Retinal pigment epithelial cell (primary cell): ENCODE data around the gene NDUFC2.
"Not testable (repeated sequence)": the region's sequence is repeated elsewhere in the genome, so short reads cannot be mapped to it uniquely, and the experiment has no call there.

Experiments
- DNase-seq: peaks from one replicate; pipeline ENCODE4 v3.0.0-alpha.2; 2010; ENCODE audit warnings: low read depth
- H3K4me3 ChIP-seq: 2 replicates; pipeline ENCODE4 v1.5.1; 2011; ENCODE audit warnings: mild to moderate bottlenecking, low read length, control low read depth, moderate library complexity
- CTCF ChIP-seq: conservative IDR thresholded peaks from 2 replicates; pipeline ENCODE4 v1.5.1; 2011; ENCODE audit warnings: low read depth, low read length, control low read depth, inconsistent platforms

The NDUFC2 gene

GRCh38 chr11:78036313-78036712, 43.3 kb downstream of the NDUFC2 start:
- DNase-seq: no peak
- no peak overlapping the region for H3K4me3 ChIP-seq
- TF ChIP-seq CTCF: no peak

GRCh38 chr11:78034623-78035022, 45.0 kb downstream of the NDUFC2 start:
- H3K4me3 ChIP-seq: no peak overlapping the region
- no peak for DNase-seq
- TF ChIP-seq CTCF: no peak

- no peak for TF ChIP-seq CTCF
- no peak overlapping the region for H3K4me3 ChIP-seq
- no peak for DNase-seq
These were observed 46.6 kb downstream of the NDUFC2 start for GRCh38 chr11:78033040-78033439.

- no peak for TF ChIP-seq CTCF
- no peak for DNase-seq
- no peak overlapping the region for H3K4me3 ChIP-seq
These were observed 47.6 kb downstream of the NDUFC2 start for GRCh38 chr11:78032090-78032489.

GRCh38 chr11:78031629-78032028, 48.0 kb downstream of the NDUFC2 start:
- DNase-seq: no peak
- H3K4me3 ChIP-seq: no peak overlapping the region
- TF ChIP-seq CTCF: no peak

GRCh38 chr11:78030429-78031325, 49.0 kb downstream of the NDUFC2 start:
- no peak overlapping the region for H3K4me3 ChIP-seq
- peak; percentile 78 for DNase-seq
- TF ChIP-seq CTCF: no peak

GRCh38 chr11:78028423-78028822, 51.2 kb downstream of the NDUFC2 start:
- DNase-seq: not testable (repeated sequence)

More at GRCh38 chr11:78028423-78028822, 51.2 kb downstream of the NDUFC2 start:
- H3K4me3 ChIP-seq: not testable (repeated sequence)
